Measurements from ENCODE around the gene ELAC1. TPM values are rescaled to one million over a fixed set of nuclear protein-coding genes. Genes with fewer than 3 reads are reported as not detected.

Gene ELAC1
- total and polyA plus RNA-seq, 2 of the 8 experiments (the other 6 are each of a cell fraction or from before 2014, with no cell fraction given), result 2.3 to 3.4 TPM

GRCh38 chr18:50928551-50928950, 39.3 kb upstream of the ELAC1 start:
- H3K27me3 ChIP-seq (replicated peaks in 1 of 4; ENCODE audit: control insufficient read depth in 3 of 4, extremely low read depth in 1 of 4, insufficient read depth in 3 of 4, low read length in 3 of 4), result no peaks in the 10 kb centered on the region
- no peak overlapping the region for H4K91ac ChIP-seq (replicated peaks; ENCODE audit: insufficient read length, low read length)
- H3K4me1 ChIP-seq (replicated peaks in 1 of 4; ENCODE audit: control insufficient read depth in 3 of 4, insufficient read depth in 4 of 4, low read length in 3 of 4), result no peaks in the 10 kb centered on the region
- peaks cover 0 to 41% (median 22%) of the 10 kb centered on the region in 4 experiments; a peak in 4 of 8 replicates for H3K36me3 ChIP-seq (ENCODE audit: control insufficient read depth in 2 of 4, insufficient read depth in 4 of 4, low read length in 3 of 4)
- no peak overlapping the region for H3K56ac ChIP-seq (replicated peaks; ENCODE audit: insufficient read length, low read depth, low read length)
- 91% methylated on average over 2 of the region's 2 CpGs; no CpG with 5 or more reads in 1 of the 2 experiments for WGBS, 2 experiments (ENCODE audit: extremely low coverage in 1 of 2, insufficient coverage in 1 of 2, insufficient read length in 1 of 2, insufficient replicate concordance in 2 of 2, low coverage in 1 of 2, low lambda C conversion rate in 2 of 2, missing lambda C conversion rate in 1 of 2)
- no peak overlapping the region for H4K5ac ChIP-seq (ENCODE audit: insufficient read length, low read depth, low read length)
- H3K23ac ChIP-seq (ENCODE audit: insufficient read length), result no peak overlapping the region
- POLR2A ChIA-PET (ENCODE audit: partially characterized antibody), result no interaction called here
- no peak for DNase-seq (ENCODE audit: low read depth in 1 of 2, low spot score in 2 of 2)
- CTCF ChIA-PET (ENCODE audit: partially characterized antibody), result interaction anchor here (0.6 to 0.7 kb wide), 3 partner anchors 24 to 134 kb away, joined by 3 to 4 read pairs (median 4); no protein-coding TSS in a partner anchor
- no peaks in the 10 kb centered on the region for H3K79me2 ChIP-seq (ENCODE audit: control insufficient read depth in 1 of 2, insufficient read depth in 2 of 2, low read length in 2 of 2)
- peaks cover 0 to 4% of the 10 kb centered on the region in 2 experiments; a peak in 1 of 4 replicates for H3K9me3 ChIP-seq (ENCODE audit: insufficient read depth in 2 of 2, low read depth in 1 of 2, low read length in 1 of 2)
- H2BK15ac ChIP-seq (ENCODE audit: low read length), result no peak overlapping the region
- H3K14ac ChIP-seq (ENCODE audit: insufficient read length), result no peak overlapping the region
- no peak overlapping the region for H3K27ac ChIP-seq (ENCODE audit: low read depth, low read length)
- no peak overlapping the region for H2BK120ac ChIP-seq (replicated peaks; ENCODE audit: low read depth, low read length)
- no peak overlapping the region for H3K4me3 ChIP-seq (ENCODE audit: extremely low read depth in 1 of 4, insufficient read depth in 2 of 4, low read depth in 3 of 4, low read length in 4 of 4)
- FAIRE-seq, result no peak
- no peak overlapping the region for H3K9ac ChIP-seq (replicated peaks in 1 of 4; ENCODE audit: extremely low read depth in 1 of 4, low read depth in 3 of 4, low read length in 3 of 4)
- H2AK5ac ChIP-seq (ENCODE audit: low read depth, low read length), result no peak overlapping the region
- H3K4me2 ChIP-seq (ENCODE audit: insufficient read depth in 1 of 2, low read depth in 2 of 2, low read length in 2 of 2), result no peak overlapping the region
- H3K4ac ChIP-seq (replicated peaks; ENCODE audit: insufficient read length, low read depth, low read length), result no peak overlapping the region
- TF ChIP-seq RNF2 (IDR thresholded peaks at IDR 0.05; ENCODE audit: borderline replicate concordance, low read depth, low read length, missing control alignments, poor library complexity, severe bottlenecking) (no peak), CBX5 (IDR thresholded peaks at IDR 0.05; ENCODE audit: low read depth, low read length) (no peak), GABPA (IDR thresholded peaks at IDR 0.05; ENCODE audit: borderline replicate concordance, insufficient read depth, low read length) (no peak), RBBP5 (IDR thresholded peaks at IDR 0.05; ENCODE audit: borderline replicate concordance, low read depth, low read length) (no peak), SAP30 (IDR thresholded peaks at IDR 0.05; ENCODE audit: insufficient read depth, insufficient replicate concordance, low read length) (no peak), BRCA1 (IDR thresholded peaks at IDR 0.05; ENCODE audit: low read depth, low read length) (no peak), JUND (IDR thresholded peaks at IDR 0.05; ENCODE audit: low read length) (no peak), TAF1 (IDR thresholded peaks at IDR 0.05; ENCODE audit: low read depth, low read length) (no peak), CHD2 (IDR thresholded peaks at IDR 0.05; ENCODE audit: low read length) (no peak), BACH1 (IDR thresholded peaks at IDR 0.05; ENCODE audit: low read length) (no peak)
- H2BK12ac ChIP-seq (ENCODE audit: low read depth, low read length), result no peak overlapping the region
- no peaks in the 10 kb centered on the region for H3K23me2 ChIP-seq (ENCODE audit: low read depth, low read length)
- no peak overlapping the region for H4K8ac ChIP-seq (ENCODE audit: extremely low read depth, insufficient read depth, low read length)
- no peak overlapping the region for H3K18ac ChIP-seq (ENCODE audit: extremely low read depth, low read length)
- no peaks in the 10 kb centered on the region for H4K20me1 ChIP-seq (replicated peaks in 1 of 2; ENCODE audit: control insufficient read depth in 1 of 2, insufficient read depth in 2 of 2, low read length in 2 of 2)
- no peak overlapping the region for H2BK20ac ChIP-seq (ENCODE audit: low read length)
- H2BK5ac ChIP-seq (ENCODE audit: low read depth, low read length), result no peak overlapping the region
- no peak overlapping the region for H2AFZ ChIP-seq (ENCODE audit: low read length)
- no peaks in the 10 kb centered on the region for H3K79me1 ChIP-seq (ENCODE audit: low read depth, low read length)

All from H1 (cell line).